Measurements from ENCODE around the gene MAPK9. TPM values are rescaled to one million over a fixed set of nuclear protein-coding genes. Genes with fewer than 3 reads are reported as not detected.

Gene MAPK9
- total RNA-seq, 1 experiment from 2014 or later, result 44.1 TPM

DNA sequence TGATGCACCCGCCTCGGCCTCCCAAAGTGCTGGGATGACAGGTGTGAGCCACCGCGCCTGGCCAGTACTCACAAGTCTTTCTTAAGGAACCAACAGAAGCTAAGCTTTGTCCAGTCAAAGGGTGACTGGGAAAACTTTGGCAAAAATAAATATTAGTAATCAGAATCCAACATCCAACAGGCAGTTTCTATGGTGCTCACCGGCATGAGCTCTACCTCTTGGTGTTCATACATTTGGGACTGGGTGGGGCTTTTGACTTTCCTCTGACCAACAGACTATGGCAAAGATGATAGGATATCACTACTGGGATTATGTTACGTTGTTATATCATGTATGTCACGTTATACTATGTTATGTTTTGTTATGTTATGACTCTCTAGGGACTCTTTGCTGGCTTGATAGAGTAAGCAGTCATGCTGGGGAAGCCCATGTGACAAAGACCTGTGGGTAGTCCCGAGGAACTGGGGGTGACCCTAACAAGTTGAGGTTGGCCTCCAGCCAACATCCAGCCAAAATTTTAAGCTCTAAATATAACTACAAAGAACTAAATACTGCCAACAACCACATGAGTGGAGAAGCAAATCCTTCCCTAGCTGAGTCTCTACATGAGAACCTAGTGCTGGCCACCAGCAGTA lies 88.8 kb downstream of the MAPK9 start:
- Histone ChIP-seq H3K36me3 (ENCODE audit: control insufficient read depth, insufficient read depth, low read length) (no peaks in the 10 kb centered on the region), H3K27ac (ENCODE audit: low read length) (no peak overlapping the region), H3K4me3 (ENCODE audit: low read depth in 2 of 2, low read length in 2 of 2) (no peak overlapping the region), H3K9me3 (ENCODE audit: control insufficient read depth, insufficient read depth, low read depth, low read length) (no peaks in the 10 kb centered on the region), H3K27me3 (ENCODE audit: control insufficient read depth, insufficient read depth, low read length) (no peaks in the 10 kb centered on the region), H3K4me1 (ENCODE audit: control insufficient read depth, insufficient read depth, low read length) (peaks cover under 1% of the 10 kb centered on the region)
- no peak for ATAC-seq
- no peak for TF ChIP-seq POLR2AphosphoS5 (IDR thresholded peaks at IDR 0.05; ENCODE audit: low read depth, low read length)
- TF ChIP-seq TCF7L2 (IDR thresholded peaks at IDR 0.05; ENCODE audit: low read depth, low read length), result no peak
- no peak for TF ChIP-seq SIN3A (IDR thresholded peaks at IDR 0.05; ENCODE audit: borderline replicate concordance, insufficient read depth, low read depth, low read length)
- no peak for TF ChIP-seq CTCF (IDR thresholded peaks at IDR 0.05)
- TF ChIP-seq, protein P1, sequence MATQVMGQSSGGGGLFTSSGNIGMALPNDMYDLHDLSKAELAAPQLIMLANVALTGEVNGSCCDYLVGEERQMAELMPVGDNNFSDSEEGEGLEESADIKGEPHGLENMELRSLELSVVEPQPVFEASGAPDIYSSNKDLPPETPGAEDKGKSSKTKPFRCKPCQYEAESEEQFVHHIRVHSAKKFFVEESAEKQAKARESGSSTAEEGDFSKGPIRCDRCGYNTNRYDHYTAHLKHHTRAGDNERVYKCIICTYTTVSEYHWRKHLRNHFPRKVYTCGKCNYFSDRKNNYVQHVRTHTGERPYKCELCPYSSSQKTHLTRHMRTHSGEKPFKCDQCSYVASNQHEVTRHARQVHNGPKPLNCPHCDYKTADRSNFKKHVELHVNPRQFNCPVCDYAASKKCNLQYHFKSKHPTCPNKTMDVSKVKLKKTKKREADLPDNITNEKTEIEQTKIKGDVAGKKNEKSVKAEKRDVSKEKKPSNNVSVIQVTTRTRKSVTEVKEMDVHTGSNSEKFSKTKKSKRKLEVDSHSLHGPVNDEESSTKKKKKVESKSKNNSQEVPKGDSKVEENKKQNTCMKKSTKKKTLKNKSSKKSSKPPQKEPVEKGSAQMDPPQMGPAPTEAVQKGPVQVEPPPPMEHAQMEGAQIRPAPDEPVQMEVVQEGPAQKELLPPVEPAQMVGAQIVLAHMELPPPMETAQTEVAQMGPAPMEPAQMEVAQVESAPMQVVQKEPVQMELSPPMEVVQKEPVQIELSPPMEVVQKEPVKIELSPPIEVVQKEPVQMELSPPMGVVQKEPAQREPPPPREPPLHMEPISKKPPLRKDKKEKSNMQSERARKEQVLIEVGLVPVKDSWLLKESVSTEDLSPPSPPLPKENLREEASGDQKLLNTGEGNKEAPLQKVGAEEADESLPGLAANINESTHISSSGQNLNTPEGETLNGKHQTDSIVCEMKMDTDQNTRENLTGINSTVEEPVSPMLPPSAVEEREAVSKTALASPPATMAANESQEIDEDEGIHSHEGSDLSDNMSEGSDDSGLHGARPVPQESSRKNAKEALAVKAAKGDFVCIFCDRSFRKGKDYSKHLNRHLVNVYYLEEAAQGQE (IDR thresholded peaks at IDR 0.05; ENCODE audit: insufficient read depth in 1 of 2, low read depth in 2 of 2, low read length in 1 of 2), result no peak
- BruUV-seq (replicated peaks), result no TSS peak
- DNase-seq (ENCODE audit: low read depth, low spot score), result no peak
- intact Hi-C loops (cut with micrococcal nuclease; ENCODE audit: unreplicated experiment) (loop anchor here (10.0 kb wide), 1 partner anchor 122 kb away; no protein-coding TSS in a partner anchor), in situ Hi-C loops (cut with HindIII; ENCODE audit: low pct_unique_long_range_greater_than_20kb, low sequenced_read_pairs) (no loop called here)
- CTCF ChIA-PET, result no interaction called here
- POLR2A ChIA-PET, result no interaction called here

DNA sequence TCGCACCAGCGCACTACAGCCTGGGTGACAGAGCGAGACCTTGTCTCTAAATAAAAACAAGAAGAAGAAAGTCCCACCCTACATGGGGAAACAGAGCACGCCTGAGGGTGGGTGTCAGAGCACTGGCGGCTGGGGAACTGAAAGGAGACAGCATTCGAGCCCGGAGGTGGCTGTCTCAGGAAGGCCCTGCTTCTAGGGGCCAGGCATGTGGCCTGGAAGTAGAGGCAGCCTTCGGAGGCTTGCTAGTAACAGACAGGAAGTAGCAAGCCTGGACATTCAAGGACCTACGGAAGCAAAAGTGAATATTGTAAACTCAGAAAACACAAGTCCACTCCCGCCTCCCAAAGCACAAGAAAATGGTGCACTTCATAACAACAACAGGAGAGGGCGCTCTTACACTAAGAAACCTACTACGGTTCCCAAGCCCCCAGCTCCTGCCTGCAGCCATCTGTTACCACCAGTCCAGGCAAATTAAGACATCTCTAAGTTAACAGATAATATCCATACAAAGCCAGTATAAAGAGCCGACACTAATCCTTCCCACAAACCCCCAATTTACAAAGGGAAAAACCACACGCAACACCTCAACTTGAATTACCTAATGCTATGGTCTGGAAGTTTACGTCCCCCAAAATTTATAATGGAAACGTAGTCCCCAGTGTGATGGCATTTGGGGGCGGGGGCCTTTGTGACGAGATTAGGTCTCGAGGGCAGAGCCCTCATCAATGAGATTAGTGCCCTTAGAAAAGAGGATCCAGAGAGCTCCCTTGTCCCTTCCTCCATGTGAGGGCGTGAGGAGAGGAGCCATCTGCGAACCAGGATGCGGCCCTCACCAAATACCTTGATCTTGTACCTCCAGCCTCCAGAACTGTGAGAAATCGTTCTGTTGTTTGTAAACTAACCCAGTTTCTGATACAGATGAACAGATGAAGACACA lies 90.6 kb downstream of the MAPK9 start:
- peak; percentile 10 for DNase-seq (ENCODE audit: low read depth, low spot score)
- peak; percentile 51; the same call in 1 of the 2 replicates for ATAC-seq
- in situ Hi-C loops (cut with HindIII; ENCODE audit: low pct_unique_long_range_greater_than_20kb, low sequenced_read_pairs), result no loop called here
- ChIA-PET CTCF (interaction anchor here (0.5 to 1.6 kb wide), 3 partner anchors 23 to 131 kb away, joined by 3 to 6 read pairs (median 3); no protein-coding TSS in a partner anchor), POLR2A (no interaction called here)
- Histone ChIP-seq H3K27ac (ENCODE audit: low read length) (no peak overlapping the region), H3K4me1 (ENCODE audit: control insufficient read depth, insufficient read depth, low read length) (no peaks in the 10 kb centered on the region; the same call in 1 of the 2 replicates), H3K9me3 (ENCODE audit: control insufficient read depth, insufficient read depth, low read depth, low read length) (no peaks in the 10 kb centered on the region), H3K36me3 (ENCODE audit: control insufficient read depth, insufficient read depth, low read length) (no peaks in the 10 kb centered on the region), H3K27me3 (ENCODE audit: control insufficient read depth, insufficient read depth, low read length) (no peaks in the 10 kb centered on the region), H3K4me3 (ENCODE audit: low read depth in 2 of 2, low read length in 2 of 2) (no peak overlapping the region)
- no TSS peak for BruUV-seq (replicated peaks)
- intact Hi-C loops (cut with micrococcal nuclease; ENCODE audit: unreplicated experiment), result loop anchor here (10.0 kb wide), 1 partner anchor 123 kb away; no protein-coding TSS in a partner anchor
- peak; percentile 75 for TF ChIP-seq CTCF (IDR thresholded peaks at IDR 0.05)
- TF ChIP-seq SIN3A (IDR thresholded peaks at IDR 0.05; ENCODE audit: borderline replicate concordance, insufficient read depth, low read depth, low read length), result no peak

All from Panc1 (cell line).